ENCODE results near the gene CYP2F1.
A peak's percentile ranks its signal among the peaks of the same experiment; 100 is the strongest.
"Not testable (repeated sequence)": the region's sequence is repeated elsewhere in the genome, so short reads cannot be mapped to it uniquely, and the experiment has no call there.

Gene CYP2F1

GRCh38 chr19:41127362-41127761 is 13.1 kb downstream of the CYP2F1 start:
- DNase-seq (ENCODE audit: low read depth), result not testable (repeated sequence)

DNA sequence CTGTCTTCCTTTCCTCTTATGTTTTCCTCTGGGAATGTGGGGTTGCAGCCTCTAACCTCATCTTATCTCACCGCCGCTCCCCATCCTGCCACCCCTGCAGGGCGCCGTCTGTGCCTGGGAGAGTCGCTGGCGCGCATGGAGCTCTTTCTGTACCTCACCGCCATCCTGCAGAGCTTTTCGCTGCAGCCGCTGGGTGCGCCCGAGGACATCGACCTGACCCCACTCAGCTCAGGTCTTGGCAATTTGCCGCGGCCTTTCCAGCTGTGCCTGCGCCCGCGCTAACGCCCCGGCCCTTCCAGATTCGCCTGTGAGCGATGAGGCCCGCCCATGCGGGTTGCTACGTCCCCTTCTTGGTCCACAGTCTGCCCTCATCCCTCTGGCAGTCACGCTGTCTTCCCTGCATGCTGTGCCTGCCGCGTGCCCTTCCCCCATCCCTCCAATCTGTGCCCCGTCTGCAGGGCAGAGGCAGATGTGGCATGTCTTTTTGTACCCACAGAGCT is 13.6 kb downstream of the CYP2F1 start:
- DNase-seq (ENCODE audit: low read depth), result not testable (repeated sequence)

DNA sequence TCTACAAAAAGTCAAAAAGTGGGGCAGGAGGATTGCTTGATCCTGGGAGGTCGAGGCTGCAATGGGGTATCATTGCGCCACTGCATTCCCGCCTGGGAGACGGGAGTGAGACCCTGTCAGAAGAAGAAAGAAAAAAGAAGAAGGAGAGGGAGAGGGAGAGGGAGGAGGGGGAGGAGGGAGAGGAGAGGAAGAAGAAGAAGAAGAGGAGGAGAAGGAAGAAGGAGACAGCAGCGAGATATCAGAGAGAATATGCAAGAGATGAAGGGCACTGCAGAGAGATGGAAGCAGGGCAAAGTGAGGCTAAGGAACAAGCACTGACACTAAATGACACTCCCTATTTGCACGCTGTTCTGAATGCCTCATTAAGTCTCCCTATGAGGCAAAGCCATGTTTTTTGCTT is 14.5 kb downstream of the CYP2F1 start:
- DNase-seq (ENCODE audit: low read depth), result no peak

DNA sequence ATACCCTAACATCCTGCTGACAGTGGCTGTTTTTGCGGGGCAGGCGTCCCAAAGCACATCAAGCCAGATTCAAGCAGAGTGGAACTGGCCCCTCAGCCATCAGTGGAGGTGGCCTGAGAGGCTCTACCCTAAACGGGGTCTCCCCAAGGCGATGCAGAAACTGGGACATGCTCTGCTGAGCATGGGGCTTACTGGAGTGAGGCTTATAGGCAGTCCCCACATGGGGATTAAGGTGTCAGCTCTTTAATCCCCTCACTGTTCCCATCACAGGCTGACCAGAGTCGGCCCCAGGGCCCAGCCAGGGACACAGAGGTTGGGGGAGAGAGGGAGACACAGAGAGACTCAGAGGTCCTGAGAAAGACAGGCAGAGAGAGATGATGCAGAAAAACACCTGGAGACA is 17.0 kb downstream of the CYP2F1 start:
- no peak for DNase-seq (ENCODE audit: low read depth)

GRCh38 chr19:41133260-41133659 is 19.0 kb downstream of the CYP2F1 start:
- no peak for DNase-seq (ENCODE audit: low read depth)

DNA sequence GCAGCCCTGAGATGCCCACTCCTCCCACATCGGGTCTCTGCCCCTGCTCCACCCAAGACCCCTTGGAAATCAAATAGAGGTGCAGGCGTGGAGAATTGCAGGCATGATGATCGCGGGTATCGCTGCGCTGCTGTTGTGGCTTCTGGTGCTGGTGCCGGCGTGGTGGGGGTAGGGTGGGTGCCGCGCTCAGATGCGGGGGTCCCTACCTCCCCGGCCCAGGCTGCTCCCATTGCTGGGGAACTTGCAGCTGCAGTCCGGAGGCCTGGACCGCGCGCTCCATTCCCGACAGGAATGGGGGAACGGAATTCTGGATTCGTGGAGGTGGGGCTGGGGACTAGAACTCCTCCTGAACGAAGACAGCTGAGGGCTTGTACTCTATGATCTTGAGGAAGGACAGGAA is 20.4 kb downstream of the CYP2F1 start:
- no peak for DNase-seq (ENCODE audit: low read depth)

DNA sequence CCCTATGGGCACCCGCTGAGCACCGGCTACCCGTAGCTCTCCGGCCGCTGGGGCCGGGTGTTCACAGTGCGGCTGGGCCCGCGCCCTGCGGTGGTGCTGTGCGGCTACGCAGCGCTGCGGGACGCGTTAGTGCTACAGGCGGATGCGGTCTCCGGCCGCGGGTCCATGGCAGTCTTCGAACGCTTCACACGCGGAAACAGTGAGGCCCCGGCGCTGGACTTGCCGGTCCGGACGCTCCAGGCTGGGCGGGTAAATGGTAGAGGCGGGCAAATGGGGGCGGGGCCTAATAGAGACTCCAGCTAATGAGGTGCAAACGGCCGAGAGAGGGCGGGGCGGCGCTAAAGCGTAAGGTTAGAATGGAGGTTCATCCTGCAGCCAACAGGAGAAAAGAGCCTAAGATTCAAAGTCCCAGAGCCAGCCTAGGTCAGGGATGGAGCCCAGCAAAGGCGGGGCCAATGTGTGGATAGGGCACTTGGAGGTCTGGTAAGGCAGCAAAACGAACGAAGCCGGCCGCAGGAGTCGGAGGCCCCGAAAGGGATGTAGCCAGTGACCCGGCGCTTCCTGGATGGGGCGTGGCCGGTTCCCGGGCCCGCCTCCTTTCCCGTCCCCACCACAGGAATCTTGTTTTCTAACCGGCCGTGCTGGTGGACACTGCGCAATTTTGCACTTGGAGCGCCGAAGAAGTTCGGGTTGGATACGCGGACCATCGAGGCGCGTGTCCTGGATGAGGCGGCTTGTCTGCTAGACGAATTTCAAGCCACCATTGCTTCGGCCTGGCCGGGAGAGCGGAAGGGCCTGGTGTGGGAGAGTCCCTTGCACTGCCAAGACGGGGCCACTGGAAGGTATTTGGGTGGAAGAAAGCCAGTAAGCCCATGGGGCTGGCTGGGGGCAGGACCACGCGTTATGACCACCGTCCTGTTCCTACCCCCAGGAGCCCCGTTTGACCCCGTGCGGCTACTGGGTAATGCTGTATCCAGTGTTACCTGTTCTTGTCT is 21.5 kb downstream of the CYP2F1 start:
- not testable (repeated sequence) for DNase-seq (ENCODE audit: low read depth)

DNA sequence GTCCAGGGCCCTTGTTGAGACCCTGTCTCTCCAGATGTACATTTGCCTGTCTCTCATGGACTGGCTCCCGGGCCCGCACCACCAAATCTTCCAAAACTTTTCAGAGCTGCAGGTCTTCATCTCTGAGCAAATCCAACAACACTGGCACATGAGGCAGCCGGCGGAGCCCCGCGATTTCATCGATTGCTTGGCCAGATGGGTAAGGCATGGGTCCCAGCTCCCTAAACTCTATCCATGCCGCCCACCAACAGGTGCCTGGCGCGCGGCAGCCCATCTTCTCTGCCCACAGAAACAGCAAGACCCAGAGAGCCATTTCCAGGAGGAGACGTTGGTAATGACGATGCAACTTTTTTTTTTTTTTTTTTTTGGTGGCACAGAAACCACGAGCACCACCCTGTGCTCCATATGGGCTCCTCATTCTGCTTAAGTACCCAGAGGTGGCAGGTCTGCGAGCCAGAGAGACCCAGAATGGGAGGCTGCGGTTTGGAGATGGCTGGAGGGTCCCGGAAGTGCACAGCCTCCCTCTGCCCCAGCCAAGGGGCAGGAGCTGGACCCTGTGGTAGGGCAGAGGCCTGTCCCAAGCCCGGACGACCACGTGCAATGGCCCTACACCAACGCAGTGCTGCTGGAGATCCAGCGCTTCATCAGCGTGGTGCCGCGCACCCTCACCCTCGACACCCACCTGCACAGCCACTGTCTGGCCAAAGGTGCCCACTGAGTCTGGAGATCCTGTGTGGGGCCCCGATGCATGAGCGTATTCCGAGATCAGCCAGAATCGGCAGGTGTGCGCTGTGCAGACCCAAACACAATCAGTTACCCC is 22.6 kb downstream of the CYP2F1 start:
- DNase-seq (ENCODE audit: low read depth), result no peak

GRCh38 chr19:41144403-41144802 is 30.2 kb downstream of the CYP2F1 start:
- DNase-seq (ENCODE audit: low read depth), result peak; percentile 72

DNA sequence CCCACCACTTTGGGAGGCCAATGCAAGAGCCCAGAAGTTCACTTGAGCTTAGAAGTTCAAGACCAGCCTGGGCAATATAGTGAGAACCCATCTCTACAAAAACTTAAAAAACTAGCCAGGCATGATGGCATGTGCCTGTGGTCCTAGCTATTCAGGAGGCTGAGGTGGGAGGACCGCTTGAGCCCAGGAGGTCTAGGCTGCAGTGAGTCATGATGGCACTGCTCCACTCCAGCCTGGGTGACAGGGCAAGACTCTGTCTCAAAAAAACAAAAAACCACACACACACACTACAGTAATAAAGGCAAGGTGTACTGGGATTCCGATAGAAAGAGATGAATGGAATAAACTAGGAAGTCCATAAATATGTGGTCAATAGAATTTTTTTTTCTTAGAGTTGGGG is 35.6 kb downstream of the CYP2F1 start:
- no peak for DNase-seq (ENCODE audit: low read depth)

GRCh38 chr19:41150986-41151385 is 36.8 kb downstream of the CYP2F1 start:
- not testable (repeated sequence) for DNase-seq (ENCODE audit: low read depth)

DNA sequence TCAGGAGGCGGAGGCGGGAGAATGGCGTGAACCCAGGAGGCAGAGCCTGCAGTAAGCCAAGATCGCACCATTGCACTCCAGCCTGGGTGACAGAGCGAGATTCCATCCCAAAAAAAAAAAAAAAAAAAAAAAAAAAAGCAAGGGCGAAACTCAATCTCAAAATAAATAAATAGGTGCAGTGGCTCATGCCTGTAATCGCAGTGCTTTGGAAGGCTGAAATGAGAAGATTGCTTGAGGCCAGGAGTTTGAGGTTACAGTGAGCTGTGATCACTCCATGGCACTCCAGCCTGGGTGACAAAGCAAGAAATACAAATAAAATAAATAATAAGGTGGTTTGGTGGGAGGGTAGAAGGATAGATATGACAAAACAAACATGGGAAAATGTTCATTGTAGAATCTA is 39.8 kb downstream of the CYP2F1 start:
- no peak for DNase-seq (ENCODE audit: low read depth)

DNA sequence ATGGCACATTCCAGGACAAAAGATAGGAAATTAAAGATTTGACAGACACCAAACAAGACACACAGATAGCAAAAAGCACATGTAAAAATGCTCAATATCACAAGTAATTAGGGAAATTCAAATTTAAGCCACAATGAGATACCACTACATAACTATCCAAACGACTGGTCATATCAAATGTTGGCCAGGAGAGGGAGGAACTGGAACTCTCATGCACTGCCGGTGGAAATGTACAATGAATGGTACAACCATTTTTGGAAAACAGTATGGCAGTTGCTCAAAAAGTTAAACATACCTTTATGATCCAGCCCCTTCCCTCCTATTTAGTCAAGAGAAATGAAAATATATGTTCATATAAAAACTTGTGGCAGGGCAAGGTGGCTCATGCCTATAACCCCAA is 42.0 kb downstream of the CYP2F1 start:
- DNase-seq (ENCODE audit: low read depth), result no peak

- no peak for DNase-seq (ENCODE audit: low read depth)
Measured at GRCh38 chr19:41159881-41160280, 45.6 kb downstream of the CYP2F1 start.

GRCh38 chr19:41161903-41162302 is 47.7 kb downstream of the CYP2F1 start:
- no peak for DNase-seq (ENCODE audit: low read depth)

GRCh38 chr19:41166944-41167804 is 52.9 kb downstream of the CYP2F1 start:
- no peak for DNase-seq (ENCODE audit: low read depth)

DNA sequence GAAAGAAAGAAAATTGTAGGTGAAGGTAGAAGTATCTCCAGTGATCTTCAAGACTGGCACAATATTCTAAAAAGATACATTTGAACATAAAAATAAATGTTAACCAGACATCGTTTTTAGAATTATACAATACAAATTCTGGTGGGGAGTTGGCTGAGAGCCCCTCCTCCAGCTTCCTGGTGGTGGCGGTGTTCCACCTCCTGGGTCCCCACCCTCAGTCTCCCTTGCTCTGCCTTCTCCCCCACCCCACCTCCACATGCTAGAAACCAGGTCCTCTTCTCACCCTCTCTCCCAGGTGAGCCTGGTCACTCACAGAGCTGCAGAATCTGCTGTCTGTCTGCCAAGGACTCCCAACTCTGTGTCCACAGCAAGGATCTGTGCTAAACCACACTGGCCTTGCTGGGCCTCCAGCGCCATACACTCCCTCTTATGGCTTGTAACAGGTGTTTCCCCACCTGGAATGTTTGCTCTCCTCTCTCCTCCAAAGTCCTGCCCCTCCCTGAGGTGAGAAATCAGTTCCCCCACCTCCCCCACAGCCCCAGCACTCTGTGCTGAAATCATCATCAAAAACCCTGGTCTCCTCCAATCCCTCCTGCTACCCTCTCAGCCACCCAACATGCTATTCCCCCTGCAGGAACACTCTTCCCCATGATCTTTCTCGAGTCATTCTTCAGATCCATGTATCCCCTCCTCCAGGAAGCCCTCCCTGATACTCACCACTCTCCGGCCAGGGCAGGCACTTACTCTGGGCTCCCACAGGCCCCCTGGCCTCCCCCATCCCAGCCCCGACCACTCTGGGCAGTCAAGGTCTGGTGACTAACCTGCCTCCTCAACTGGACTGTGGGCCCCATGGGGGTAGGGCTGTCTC is 58.3 kb downstream of the CYP2F1 start:
- DNase-seq (ENCODE audit: low read depth), result no peak

GRCh38 chr19:41174297-41174928 is 60.2 kb downstream of the CYP2F1 start:
- DNase-seq (ENCODE audit: low read depth), result no peak

DNA sequence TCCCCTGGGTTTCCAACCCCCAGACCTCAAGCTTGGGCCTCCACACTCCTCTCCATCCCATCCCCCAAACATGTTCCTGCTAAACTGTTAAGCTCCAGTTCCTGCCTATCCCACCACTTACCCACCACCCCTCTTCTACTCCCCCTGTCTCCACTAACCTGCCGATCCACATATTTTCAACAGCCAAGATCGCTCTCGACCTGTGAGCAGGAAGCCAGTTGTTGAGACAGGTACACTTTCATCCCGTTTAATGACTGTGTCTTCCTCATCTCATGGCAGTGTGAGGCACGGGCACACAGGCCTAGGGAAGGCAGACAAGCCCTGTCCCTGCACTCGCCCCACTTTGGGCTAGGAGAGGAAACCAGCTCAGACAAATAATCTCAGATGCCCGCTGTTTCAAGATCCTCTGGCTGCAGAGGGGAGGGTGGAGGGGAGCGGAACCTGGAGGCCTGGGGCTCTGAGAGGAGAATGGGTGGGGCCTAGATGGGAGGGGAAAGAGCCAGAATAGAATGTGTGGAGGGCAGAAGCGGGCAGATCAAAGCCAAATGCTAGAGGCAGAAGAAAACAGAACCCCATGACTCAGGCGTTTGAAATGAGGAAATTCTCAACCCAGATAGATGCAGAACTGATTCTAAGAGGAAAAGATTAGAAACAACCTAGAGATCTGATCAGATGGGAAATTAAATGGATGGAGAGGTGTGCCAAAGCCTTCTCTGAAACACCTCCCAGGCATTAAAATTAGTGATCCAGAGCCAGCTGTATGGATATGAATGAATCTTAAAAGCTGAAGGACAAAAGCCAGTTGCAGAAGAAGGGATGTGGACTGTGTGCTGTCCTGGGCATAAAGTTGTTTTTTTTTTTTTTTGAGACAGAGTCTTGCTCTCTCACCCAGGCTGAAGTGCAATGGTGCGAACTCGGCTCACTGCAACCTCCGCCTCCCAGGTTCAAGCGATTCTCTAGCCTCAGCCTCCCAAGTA is 61.9 kb downstream of the CYP2F1 start:
- DNase-seq (ENCODE audit: low read depth), result peak; percentile 91
